ENCODE data around the gene HM13.
"Not testable (repeated sequence)": the region's sequence is repeated elsewhere in the genome, so short reads cannot be mapped to it uniquely, and the experiment has no call there.

HM13 gene

DNA sequence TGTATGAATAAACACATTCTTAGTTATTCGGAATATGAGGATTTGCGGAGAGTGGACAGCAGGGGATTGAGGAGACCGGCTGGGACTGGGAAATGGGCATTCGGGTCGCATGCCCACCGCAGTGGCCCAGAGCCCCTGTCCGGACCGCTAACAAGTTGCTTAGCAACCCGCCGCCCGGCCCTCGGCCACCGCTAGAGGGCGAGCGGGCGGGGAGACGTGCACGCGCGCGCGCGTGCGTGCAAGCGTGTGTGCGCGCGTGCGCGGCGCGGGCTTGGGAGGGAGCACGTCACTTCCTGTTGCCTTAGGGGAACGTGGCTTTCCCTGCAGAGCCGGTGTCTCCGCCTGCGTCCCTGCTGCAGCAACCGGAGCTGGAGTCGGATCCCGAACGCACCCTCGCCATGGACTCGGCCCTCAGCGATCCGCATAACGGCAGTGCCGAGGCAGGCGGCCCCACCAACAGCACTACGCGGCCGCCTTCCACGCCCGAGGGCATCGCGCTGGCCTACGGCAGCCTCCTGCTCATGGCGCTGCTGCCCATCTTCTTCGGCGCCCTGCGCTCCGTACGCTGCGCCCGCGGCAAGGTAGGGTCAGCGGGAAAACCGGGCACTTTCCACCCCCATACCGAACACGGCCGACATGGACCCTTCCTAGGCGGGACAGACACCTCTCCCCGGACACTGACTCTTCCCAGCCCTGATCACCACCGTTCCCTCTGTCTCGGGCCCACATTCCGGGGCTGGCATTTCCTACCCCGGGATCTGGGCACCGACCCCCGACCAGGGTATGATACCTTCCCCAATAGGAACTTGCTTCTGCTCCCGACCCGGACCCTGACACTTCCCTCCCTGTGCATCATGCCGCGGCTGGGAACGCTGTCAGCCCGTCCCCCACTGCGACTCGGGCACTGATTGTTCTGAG lies at the start of gene HM13:
HM13 (plus strand) TSS at position 289 of the 918 bp plus-strand sequence; CDS start at position 399, 110 bp downstream.
- peak; percentile 67 to 78 (median 74) for DNase-seq (ENCODE audit: low read depth in 3 of 3)

DNA sequence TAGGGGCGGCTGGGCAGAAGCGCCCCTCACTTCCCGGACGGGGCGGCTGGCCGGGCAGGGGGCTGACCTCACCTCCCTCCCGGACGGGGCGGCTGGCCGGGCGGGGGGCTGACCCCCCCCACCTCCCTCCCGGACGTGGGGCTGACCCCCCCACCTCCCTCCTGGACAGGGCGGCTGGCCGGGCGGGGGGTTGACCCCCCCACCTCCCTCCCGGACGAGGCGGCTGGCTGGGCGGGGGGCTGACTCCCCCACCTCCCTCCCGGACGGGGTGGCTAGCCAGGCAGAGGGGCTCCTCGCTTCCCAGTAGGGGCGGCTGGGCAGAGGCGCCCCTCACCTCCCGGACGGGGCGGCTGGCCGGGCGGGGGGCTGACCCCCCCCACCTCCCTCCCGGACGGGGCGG lies 43.3 kb upstream of the HM13 start:
- not testable (repeated sequence) for DNase-seq (ENCODE audit: low read depth in 3 of 3)

DNA sequence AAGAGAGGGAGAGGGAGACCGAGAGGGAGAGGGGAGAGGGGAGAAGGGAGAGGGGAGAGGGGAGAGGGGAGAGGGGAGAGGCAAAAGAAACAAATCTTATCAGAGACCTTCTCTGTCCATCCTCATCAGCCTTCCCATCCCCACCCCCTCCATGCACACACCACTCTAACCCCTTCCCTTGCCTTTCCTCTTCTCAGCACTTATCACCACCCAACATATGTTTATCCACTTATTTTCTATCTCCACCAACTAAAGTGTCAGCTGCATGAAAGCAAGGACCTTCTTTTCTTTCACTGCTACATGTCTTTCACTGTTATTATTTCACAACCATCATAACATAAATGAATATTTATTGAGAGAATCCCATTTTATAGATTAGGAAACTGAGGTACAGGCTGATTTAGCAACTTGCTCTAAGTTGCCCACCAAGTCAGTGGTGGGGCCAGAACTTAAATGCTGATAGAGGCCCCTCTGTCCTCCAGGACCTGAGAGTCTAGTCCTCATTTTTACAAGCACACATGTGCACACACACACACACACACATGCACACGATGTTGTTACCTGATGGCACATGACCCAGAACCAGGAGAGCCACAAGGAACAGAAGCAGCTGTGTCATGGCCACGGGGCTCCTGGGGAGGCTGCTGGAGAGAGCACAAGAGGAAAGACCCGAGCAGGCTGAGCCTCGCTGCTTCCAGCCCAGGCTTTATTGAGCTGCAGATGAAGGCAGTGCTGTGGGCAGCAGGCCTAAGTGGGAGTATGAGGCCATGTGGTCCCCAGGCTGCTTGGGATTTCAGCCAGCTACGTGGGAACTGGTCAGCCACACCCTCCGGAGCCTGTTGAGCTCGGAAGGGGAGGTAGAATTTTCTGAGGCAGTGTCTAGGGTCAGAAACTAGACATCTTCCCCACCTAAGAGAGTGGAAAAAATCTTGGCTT lies 41.6 kb upstream of the HM13 start:
- DNase-seq (ENCODE audit: low read depth in 3 of 3): no peak

GRCh38 chr20:31473331-31474096 lies 40.7 kb upstream of the HM13 start:
- no peak for DNase-seq (ENCODE audit: low read depth in 3 of 3)

DNA sequence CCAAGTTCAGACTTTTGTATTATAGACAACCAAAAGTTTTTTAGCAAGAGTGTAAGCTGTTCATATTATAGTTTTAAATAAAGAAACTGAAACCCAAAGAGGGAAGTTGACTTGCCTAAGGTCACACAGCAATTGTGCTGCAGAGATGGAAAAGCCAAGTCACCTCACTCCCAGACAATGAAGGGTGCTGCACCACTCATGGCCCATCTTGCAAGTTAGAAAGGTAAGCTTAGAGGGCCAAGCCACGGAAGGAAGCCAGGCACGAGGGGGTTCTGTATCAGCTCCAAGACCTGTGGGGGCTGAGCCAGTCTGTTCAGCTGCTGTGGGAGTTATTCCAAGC lies 40.2 kb upstream of the HM13 start:
- no peak for DNase-seq (ENCODE audit: low read depth in 3 of 3)

DNA sequence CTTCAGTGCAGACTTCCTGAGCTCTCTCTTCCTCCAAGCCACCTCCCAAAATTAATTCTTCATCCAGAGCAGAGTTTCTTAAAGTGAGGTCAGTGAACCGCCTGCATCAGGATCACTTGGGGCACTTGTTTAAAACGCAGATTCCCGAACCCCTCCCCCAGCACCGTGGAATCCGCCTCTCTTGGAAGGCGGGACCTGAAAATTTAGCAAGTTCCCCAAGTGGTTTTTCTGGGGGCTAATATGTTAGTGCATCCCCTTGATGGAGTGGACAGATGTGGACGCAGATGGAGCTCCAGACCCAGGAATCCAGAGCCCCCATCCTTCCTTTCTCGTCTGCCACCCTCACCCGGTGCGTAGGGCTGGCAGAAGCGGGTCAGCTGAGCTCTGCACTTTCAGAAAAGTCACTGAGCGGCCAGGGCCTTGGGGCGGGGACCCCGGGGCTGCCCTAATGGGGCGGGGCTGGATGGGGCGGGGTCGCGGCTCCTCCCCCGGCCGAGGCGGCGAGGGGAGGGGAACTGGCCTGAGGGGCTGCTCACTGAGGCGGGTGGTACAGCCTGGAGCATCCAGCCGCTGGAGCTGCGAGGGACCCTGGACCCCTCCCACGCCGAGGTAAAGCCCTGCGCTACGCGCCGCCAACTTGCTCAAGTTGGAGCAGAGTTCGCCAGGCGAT lies 39.3 kb upstream of the HM13 start, which contains the start of the genes DEFB124 and REM1:
DEFB124 (minus strand) TSS at position 370 of the 670 bp plus-strand sequence. CDS start 2,114 bp downstream, outside the sequence.
REM1 (plus strand) TSS at position 531 of the 670 bp plus-strand sequence. CDS start 1,158 bp downstream, outside the sequence.
- DNase-seq (ENCODE audit: low read depth in 3 of 3): no peak

DNA sequence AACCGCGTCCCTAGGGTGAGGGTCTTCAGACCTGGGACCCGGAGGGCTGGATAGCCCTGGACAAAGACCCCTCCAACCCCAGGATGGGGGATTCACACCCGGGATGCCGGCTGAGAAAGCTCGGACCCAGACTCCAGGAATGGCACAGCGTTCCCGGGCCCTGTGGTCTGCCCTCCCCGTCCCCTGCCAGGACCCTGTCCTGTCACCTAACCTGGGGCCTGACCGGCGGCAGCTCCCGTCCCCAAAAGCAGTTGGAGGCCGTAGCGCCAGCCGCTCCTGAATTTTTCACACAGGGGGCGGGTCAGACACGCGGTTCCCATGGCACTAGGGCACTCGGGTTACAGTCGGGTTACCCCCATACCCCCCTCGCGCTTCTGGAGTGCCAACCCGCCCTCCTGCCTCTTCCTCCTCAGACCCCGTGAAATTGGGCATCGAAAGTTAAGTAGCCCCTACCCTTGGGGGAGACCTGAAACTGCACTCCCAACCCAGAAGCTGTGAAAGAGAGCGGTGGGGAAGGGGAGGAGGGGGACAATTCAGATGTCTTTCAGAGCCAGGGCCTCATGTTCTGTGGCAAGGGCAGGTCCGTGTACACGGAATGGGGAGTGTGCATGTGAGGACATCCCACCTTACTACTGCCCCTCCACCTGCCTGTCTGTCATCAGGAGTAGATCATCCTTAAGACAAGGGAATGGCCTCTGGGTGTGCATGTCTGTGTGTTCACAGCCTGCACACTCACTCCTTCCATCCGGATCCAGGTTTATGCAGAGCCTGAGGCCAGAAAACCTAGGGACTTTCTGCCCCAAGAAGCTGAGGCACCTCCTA lies 38.6 kb upstream of the HM13 start:
- DNase-seq (ENCODE audit: low read depth in 3 of 3): no peak

- no peak for DNase-seq (ENCODE audit: low read depth in 3 of 3)
These were observed 38.0 kb upstream of the HM13 start for GRCh38 chr20:31476294-31476585.

DNA sequence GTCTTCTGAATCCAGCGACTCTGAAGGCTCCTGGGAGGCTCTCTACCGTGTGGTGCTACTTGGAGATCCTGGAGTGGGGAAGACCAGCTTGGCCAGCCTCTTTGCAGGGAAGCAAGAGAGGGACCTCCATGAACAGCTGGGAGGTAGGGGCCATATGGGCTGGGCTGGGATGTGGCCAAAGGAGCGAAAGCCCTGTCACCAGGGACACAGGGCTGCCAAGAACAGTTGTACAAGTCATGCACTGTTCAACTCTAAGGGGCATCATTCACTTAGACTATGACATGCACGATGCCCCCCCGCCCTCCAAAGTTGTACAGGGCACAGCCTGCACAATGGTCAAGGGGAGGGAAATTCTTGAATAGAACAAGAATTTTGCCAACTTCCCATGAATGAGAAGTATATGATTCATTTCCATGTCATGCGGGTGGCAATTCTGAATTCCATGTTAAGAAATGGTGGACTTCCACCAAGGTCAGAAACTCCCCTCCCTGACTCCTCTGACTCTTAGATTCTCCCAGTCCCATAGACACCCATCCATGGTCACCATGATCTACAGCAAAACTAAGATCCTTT lies 37.5 kb upstream of the HM13 start:
- DNase-seq (ENCODE audit: low read depth in 3 of 3): no peak

DNA sequence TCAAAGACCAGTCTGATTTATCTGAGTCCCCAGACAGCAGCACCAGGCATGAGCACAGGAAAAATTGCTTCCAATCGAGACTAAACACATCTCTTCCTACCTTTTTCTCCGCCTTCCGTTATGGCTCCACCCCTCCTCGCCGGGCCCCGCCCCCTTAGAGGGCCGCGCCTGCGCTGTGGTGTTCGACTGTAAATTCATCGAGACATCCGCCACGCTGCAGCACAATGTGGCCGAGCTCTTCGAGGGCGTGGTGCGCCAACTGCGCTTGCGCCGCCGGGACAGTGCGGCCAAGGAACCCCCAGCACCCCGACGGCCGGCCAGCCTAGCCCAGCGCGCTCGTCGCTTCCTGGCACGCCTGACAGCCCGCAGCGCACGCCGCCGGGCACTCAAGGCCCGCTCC lies 30.2 kb upstream of the HM13 start:
- no peak for DNase-seq (ENCODE audit: low read depth in 3 of 3)

- DNase-seq (ENCODE audit: low read depth in 3 of 3): no peak
These were observed 28.5 kb upstream of the HM13 start for GRCh38 chr20:31485450-31486339.

- no peak for DNase-seq (ENCODE audit: low read depth in 3 of 3)
These were observed 26.1 kb upstream of the HM13 start for GRCh38 chr20:31488115-31488514.

GRCh38 chr20:31489152-31489551 lies 25.1 kb upstream of the HM13 start:
- no peak for DNase-seq (ENCODE audit: low read depth in 3 of 3)

GRCh38 chr20:31490752-31491151 lies 23.5 kb upstream of the HM13 start:
- DNase-seq (ENCODE audit: low read depth in 3 of 3): no peak

GRCh38 chr20:31494131-31494530 lies 20.1 kb upstream of the HM13 start:
- no peak for DNase-seq (ENCODE audit: low read depth in 3 of 3)

DNA sequence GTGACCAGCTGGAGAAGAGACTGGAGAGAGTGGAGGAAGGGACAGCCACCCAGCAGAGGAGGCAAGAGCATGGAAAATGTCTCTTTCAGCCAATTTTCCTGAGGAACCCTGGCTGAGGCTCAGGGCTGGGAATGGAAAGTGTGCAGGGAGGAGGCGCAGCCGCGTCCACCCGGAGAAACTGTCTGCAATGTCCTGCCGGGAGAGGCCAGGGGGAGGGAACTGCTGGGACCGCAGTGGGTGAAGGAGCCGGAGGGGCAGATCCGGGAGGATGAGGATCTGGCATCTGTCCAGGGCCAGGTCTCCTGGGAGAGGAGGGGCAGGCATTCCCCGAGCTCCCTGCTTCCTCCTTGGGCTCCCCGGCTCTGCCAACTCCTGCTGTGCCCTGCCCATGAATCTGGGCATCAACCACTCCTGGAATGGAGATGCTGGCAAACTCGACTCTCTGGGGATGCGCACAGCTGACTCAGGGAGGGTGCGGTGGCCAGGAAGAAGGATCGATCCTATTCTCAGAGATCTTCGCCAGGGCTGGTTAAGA lies 17.4 kb upstream of the HM13 start:
- DNase-seq (ENCODE audit: low read depth in 3 of 3): no peak

- no peak for DNase-seq (ENCODE audit: low read depth in 3 of 3)
These were observed 16.3 kb upstream of the HM13 start for GRCh38 chr20:31497838-31498540.

GRCh38 chr20:31500527-31500926 lies 13.7 kb upstream of the HM13 start:
- no peak for DNase-seq (ENCODE audit: low read depth in 3 of 3)

Measured in stimulated activated CD4-positive, alpha-beta T cell treated with anti-CD3 and anti-CD28 coated beads, TNF-alpha, amount 100 ng/mL, for 4 hours (primary cell).